DMS 273 (cell line): ENCODE data around the gene KLF13.
A peak's percentile ranks its signal among the peaks of the same experiment; 100 is the strongest.

Experiments used
- DNase-seq: peaks from one replicate; lab custom pipeline; 2025; ENCODE audit not compliant: unreplicated experiment; lab: John Stamatoyannopoulos, UW

Gene KLF13

DNA sequence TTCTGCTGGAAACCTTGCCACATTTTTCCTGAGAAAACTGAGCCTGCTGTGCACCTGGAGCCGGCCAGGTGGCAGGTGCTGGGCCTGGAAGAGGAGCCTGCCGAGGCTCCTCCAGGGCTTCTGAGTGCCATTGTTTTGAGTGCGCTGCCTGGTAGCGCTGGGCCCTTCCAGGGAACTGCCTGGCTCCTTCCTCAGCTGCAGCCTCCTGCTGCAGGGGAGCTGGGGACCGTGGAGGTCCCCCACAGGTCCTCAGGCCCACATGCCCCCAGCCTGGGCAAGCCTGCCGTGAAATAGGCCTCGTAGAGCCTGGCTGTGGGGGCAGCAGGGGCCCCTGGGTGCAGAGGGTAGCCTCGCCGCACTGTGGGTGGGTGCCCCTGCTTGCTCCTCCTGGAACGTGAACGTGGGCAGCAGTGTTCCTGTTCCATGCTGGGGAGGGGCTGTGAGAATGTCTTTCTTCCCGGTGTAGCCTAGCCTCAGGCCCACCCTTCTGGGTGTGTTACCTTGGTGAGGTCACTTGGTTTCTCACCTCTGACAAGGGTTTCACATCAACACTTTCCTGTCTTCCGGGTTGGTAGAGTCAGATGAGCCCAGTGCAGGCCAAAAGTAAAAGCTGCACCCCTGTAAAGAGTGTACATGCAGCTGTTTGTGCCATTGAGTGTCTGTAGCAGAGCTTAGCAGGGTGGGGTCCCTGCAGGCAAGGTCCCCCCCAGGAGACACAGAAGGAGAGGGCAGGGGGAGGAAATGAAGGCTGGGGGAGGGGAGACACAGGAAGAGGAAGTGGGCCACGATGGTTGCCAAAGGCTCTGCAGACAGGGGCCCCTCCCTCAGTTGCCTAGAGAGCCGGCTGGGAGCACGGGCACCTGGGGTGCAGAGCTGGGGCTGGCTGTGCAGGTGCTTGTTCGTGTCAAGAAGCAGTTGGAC is 34.5 kb downstream of the KLF13 start:
- peak; percentile 33 for DNase-seq

DNA sequence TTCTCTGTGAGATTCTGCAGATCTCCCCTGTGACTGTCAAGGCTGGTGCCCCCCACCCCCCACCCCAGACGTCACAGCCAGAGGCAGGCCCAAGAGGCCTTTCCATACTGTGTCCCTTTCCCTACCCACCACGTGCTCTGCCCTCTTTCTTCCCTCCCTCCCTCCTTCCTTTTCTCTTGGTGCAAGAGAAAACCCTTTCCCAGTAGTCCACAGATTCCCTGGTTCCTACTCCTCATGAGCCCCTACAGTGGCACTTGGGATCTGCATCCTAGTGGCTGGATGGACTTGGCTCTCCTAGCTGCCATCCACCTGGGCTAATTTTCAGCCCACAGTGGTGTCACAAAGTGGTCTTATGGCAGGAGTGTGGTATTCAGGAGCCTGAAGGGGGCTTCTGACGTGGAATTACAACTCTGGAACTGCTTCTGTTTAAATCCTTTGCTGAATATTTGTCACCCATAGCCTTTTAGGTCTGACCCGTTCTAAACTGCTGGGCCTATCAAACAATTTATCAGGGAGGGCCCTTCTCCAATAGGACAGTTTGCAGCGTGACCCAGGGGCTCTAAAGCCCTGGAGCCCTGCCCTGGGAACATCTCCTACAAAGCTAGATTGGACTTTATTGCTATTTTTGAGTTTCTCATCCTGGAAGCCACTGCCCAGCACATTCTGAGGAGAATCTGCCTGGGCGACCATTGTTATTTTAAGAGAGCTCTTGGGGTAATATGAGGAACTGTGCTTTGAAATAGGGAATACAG is 35.3 kb downstream of the KLF13 start:
- DNase-seq, result peak; percentile 58

DNA sequence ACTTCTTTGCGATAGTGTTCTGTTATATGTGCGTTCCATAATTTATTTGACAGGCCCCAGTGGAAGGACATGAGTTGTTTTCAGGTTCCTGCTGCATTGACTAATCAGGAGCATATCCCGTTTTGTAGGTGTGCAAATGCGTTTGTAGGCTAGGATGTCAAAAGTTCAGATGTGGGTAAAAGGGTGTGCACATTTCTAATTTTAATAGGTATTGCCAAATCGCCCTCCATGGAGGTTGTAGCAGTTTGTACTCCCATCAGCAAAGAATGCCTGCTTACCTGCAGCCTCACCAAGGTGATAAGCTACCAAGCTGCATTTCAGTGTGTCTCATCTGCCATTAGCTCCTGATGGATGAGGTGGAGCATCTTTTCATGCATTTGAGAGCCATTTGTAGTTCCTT is 36.3 kb downstream of the KLF13 start:
- DNase-seq, result no peak

- DNase-seq, result no peak
These were observed 37.8 kb downstream of the KLF13 start for GRCh38 chr15:31364301-31365031.

- DNase-seq, result no peak
These were observed 38.5 kb downstream of the KLF13 start for GRCh38 chr15:31365032-31365654.

- DNase-seq, result no peak
These were observed 39.1 kb downstream of the KLF13 start for GRCh38 chr15:31365655-31366127.

- no peak for DNase-seq
These were observed 39.6 kb downstream of the KLF13 start for GRCh38 chr15:31366169-31366734.

DNA sequence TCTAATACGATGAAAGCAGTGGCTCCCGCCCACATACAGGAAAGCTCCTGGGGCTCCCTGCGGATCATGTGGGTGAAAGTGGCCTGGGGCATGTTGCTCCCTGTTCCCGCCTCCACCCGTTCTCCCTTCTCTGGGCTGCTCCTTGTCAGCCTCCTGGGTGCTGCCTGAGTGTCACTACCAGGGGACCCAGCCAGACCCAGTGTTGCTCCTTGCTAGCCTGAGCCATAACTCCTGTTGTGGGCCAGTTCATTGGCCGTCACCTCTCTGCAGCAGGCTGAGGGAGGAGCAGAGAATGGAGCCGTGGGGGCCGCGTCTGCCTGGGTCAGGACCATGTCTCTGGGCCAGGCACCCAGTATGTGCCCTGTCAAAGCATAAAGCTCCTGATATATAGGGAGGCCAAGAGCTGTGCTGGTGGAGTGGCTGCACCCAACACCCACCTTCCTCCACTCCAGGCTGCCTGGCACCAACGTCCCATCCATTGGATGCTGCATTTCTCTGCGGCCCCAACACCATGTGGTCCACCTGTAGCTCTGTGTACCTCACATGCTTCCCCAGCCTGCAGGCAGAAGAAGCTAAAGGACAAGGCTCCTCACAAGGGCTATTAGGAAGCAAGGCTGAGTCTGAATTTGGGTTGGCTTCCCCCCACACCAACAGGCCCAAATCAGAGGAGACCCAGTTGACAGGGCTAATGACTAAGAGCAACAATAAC is 40.5 kb downstream of the KLF13 start:
- no peak for DNase-seq

GRCh38 chr15:31367730-31368344 is 41.2 kb downstream of the KLF13 start:
- no peak for DNase-seq

DNA sequence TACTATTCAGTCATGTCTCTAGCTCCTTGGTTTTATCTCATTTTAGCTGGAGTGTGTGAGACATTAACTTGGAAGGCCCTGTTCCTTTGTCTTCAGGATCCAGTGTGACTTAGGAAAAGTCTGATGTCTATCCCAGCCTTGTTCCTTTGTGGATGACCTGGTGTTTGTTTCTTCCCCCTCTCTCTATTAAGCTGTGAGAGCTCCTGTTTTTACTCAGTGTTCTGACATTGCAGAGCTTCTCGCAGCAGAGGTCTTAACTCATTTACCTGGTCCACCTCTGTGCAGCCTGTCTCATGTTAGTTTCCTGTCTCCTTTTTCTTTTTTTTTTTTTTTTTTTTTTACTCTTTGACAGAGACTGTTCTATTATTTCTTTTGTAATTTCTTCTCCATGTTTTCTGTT is 43.1 kb downstream of the KLF13 start:
- DNase-seq, result no peak

GRCh38 chr15:31371520-31372240 is 45.0 kb downstream of the KLF13 start:
- DNase-seq, result no peak

DNA sequence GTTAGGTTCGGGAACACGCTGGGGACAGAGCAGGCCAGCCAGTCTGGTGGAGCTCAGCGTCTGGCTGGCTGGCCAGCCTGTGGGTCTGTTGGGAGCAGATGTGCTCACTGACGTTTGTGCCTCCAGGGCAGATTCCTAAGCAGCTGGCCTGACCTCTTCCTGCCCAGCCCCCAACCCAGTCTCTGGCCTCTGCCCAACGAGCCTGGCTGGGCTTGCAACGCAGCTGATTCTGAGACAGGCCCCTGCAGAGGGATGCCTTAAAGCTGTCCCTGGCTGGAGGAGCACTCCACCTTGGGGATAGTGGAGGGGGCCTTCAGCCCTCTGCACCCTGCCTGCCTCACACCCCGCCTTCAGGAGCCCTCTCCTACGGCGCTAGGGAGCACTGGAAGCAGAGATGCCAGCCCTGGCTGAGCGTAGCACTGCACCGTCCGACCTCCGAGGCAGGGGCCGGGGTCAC is 46.0 kb downstream of the KLF13 start:
- DNase-seq, result peak; percentile 88

DNA sequence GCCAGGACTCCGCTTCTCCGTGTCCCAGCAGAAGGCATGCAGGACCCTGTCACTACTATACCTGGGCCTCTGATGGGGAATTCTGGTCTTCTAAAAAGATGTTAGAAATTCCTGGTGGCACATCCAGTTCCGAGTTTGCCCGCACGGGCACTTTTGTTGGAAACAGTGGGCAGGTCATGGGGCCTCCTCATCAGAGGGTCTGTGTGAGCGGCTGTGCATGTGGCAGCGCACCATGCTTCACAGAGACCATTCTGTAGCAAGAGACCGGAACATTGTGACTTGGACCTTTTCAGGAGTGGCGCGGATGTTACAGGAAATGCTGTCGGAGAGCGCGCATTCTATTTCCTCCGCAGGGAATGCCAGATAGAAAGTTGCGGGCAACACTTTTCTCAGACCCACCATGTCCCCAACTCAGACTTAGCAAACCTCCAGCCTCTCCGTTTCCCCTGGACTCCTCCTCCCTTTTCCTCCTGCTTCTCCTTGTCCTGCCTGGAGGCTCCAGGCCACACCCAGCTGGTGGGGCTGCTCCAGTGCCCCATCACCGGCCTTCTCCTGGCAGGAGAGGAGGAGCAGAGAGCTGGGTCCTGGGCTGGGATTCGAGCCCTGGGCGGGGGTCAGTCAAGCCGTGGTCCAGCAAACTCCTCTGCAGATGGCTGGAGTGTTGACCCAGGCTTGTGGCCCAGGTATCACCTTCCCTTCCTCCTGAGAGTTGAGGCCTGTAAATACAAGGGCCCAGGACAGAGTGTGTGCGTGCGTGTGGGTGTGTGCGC is 46.6 kb downstream of the KLF13 start:
- no peak for DNase-seq

DNA sequence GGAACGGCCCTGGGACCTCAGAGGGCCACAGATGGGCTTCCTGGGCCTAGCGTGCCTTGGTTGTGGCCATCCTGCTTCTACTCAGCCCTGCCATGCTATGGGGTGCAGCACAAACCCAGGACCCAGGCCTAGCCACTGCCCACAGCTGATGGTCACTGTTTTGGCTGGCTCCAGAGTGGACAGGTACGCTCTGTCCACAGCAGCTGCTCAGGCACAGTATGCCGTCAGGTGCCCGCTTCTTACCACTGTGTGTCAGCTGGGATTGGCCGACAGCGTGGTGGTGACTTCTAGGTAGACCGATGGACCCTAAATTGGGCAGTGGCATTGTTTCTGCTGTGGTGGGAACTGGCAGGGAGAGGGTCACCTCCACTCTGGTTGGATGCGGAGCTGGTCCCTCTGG is 47.3 kb downstream of the KLF13 start:
- DNase-seq, result no peak

- DNase-seq, result no peak
These were observed 47.9 kb downstream of the KLF13 start for GRCh38 chr15:31374489-31374888.

GRCh38 chr15:31374986-31375385 is 48.4 kb downstream of the KLF13 start:
- DNase-seq, result no peak

DNA sequence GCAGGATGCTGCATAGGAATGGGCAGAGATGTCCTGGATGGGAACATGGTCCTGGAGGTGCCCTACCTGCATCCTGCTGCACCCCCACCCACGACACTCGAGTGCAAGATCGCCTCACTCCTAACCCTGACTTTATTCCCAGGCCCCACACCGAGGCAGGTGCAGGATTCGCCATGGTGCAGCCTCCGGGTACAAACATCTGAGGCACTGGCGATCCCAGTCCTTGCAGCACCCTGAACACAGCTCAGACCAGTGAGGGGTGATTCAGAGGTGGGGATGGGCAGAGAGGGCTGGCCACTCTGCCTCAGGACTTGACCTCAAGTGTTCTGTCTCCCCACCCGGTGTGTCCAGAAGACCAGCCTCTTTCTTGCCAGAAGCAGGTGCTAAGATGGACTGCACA is 49.1 kb downstream of the KLF13 start:
- DNase-seq, result no peak

GRCh38 chr15:31376511-31376910 is 49.9 kb downstream of the KLF13 start:
- no peak for DNase-seq
